ENCODE measurements around the gene MCHR2.

The MCHR2 gene

DNA sequence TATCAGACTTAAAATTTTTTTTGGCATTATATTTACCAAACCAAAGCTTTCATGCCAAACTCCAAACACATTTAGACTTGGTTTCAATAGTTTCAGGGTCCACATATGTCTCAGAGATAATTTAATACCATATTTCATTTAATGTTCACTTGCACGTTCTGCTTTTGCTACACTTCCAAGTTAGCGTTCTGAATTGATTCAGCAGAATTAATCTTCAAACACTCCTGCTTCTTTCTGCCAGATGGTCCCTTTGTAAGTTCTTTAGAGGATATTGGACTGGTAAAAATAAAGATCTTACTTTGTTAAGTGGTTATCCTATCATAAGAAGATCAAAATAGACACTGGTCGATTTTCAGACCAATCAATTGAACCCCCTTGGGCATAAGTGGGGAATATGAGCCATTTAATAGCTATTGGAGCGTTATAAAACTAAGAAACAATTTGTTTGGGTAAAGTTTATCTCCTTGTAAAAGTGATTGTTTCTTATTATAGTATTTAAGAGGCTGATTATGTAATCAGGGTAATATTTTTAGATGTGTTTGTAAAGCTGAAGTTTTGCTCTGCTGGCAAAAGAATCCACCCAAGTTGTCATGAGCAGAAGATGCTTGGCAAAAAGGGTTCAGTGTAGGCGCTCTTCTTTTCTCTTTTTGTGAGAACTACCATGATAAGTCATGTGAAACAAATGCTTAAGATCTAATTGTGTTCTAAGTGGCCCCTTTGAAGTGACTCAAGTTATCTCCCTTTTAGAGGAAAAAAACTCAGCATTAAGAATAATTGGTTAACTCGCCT is 92.2 kb downstream of the MCHR2 start:
- no peak for DNase-seq

DNA sequence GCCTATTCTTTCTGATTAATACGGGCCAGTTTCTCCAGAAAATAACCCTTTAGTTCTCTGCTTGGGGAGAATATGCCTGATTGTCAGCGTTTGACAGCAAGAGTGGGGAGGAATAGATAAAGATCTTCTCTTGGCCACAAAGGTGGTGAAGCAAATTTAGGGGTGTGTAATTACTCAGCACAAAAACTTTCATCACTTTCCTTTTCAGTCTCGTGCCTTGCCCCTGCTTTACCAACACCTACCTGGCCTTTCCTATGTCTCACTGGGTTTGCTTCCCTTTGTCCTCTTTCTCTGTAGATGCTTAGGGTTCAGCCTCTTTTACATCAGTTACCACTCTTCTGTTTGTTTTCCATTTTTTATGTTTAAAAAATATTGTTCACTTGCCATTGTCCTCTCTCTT is 99.2 kb downstream of the MCHR2 start:
- no peak for DNase-seq

DNA sequence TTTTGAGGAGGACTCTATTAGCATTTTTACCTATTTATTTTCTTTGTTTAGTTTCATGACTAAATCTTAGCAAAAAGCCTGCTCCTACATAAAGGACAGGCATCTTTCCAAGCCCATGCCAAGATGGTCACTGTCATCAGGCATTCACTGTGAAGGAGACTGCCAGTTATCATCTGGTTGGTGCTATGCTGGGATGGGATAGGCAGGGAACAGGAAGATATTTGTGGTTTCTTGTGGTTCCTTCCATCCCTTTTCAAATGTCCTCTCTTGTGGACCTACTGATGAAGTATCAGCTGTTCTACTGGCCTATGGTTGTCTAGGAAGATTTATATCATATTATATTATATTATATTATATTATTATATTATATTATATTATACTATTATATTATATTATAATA is 107.0 kb downstream of the MCHR2 start:
- DNase-seq = no peak

DNA sequence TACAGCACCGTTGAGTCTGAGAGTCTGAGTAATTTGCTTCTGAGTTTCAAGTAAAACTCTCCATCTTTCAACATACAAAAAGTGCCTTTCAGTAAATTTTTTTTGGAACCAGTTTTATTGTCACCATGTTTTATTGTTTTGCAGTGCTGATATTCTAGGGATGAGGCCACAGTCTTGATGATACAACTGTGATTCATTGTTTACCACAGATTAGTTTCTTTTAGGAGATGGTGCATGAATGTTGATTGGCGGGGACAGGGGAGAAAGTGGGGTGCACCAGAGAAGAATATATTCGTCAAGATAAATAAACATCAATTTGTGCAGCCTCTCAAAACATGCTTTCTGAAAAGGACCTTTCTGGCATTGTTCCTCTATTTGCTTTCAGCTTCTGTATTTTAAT is 109.0 kb downstream of the MCHR2 start:
- no peak for DNase-seq

DNA sequence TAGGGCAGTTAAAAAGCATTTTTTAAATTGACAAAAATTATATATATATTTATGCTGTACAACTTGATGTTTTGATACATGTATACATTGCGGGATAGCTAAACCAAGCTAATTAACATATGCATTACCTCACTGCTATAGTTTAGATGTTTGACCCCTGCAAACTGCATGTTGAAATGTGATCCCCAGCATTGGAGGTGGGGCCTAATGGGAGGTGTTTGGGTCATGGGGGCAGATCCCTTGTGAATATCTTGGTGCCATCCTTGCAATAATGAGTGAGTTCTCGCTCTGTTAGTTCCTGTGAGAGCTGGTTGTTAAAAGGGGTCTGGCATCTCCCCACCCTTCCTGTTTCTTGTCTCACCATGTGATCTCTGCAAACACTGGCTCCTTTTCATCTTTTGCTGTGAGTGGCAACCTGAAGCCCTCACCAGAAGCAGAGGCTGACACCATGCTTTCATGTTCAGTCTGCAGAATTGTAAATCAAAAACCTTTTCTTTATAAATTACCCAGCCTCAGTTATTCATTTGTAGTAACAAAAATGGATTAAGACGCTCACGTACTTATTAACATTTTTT is 111.8 kb downstream of the MCHR2 start:
- no peak for DNase-seq

DNA sequence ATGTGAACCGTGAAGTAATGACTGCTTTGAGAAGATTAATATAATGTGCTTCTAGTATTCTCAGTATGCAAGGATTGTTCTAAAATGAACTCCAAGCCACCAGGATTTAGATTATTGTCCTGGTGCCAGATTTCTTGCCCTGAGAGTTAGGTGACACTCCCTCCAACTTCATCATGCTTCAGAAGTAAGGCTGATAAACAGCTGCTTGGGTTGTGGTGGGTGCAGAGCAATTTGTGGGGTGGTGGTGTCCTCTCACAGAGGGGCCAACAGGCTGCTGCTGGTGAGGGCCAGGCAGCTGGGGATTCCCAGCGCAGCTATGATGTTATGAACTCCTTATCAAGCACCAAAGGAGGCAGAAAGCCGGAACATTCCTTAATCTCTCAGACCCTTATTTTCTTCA is 114.6 kb downstream of the MCHR2 start:
- DNase-seq = no peak

DNA sequence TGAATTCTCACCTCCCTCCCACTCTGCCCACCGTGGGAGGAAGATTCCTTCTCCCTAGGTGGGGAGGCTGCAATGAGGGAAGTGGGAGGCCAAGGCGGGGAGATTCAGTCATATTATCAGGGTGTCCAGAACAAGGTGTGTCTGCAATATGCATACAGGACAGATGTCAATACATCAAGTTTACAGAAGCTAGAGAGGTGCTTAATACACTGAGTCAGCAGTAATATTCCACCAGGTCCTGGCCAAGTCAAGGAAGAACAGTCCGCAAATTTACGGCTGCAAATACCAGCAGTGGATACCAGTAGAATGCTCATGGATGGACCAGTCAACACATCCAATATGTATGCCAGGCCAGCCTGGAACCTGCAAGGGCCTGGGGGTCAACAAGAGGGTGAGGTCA is 119.0 kb downstream of the MCHR2 start:
- DNase-seq = no peak

DNA sequence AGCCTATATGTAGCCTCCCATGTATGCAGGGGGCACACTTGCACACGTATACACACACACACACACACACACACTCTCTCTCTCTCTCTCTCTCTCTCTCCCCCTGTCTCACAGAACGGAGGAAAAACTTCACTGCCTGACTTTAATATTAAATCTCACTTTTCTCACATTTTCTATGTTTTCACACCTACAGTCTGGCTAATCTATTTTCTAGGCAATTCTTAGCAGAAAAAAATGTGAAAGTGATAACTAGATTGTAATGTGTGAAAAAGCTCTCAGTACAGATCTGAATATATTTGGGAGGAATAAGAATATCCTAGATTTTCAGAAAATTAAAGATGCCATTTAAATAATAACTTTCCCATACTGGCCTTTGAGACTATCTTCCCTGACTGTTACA is 120.9 kb downstream of the MCHR2 start:
- DNase-seq = no peak

DNA sequence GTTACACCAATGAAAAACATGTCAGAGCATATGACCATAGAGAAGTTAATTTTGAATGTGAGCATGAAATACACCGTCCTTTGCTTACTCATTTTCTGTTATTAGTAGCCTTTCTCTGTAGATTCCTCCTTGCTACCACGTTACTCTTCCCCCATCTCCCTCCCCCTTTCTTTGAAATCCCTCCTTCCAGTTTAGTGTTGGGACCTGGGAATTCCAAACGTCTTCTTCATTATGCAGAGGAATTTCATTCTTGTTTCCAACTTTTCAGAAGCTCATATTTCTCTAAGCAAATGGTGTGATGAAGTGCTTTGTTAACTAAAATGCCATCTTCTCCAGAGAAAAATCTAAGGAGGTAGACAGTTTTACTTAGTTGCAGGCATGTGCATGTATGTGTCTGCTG is 122.4 kb downstream of the MCHR2 start:
- DNase-seq = no peak

Measured in cerebellar nuclear complex (tissue), 1 donor.